ENCODE data around the gene KDELR3. TPM values are rescaled to one million over a fixed set of nuclear protein-coding genes. Genes with fewer than 3 reads are reported as not detected.

KDELR3 gene
- total RNA-seq, 1 experiment from 2014 or later: 7.3 TPM

GRCh38 chr22:38435965-38436364 is 31.9 kb upstream of the KDELR3 start:
- no peak for TF ChIP-seq CTCF (conservative IDR thresholded peaks at IDR 0.05)

More at GRCh38 chr22:38435965-38436364, 31.9 kb upstream of the KDELR3 start:
- Mint-ChIP-seq H3K27me3 (ENCODE audit: low read depth) (peaks cover 6% of the 10 kb centered on the region), H3K27ac (no peak overlapping the region), H3K4me1 (peaks cover 0 to 15% of the 10 kb centered on the region in 2 experiments), H3K4me3 (no peak overlapping the region), H3K9me3 (no peaks in the 10 kb centered on the region), H3K36me3 (ENCODE audit: insufficient read depth in 1 of 3, low read depth in 3 of 3) (no peaks in the 10 kb centered on the region)
- Histone ChIP-seq H3K27me3 (ENCODE audit: insufficient read depth, low read length) (no peaks in the 10 kb centered on the region), H2AFZ (ENCODE audit: low read length) (no peak overlapping the region), H3K27ac (ENCODE audit: insufficient read length, low read depth, low read length) (no peak overlapping the region), H2AK5ac (ENCODE audit: insufficient read length, low read length) (no peak overlapping the region), H3K4ac (ENCODE audit: low read depth, low read length) (no peak overlapping the region), H4K5ac (ENCODE audit: insufficient read length, low read depth, low read length) (no peak overlapping the region), H3K79me1 (ENCODE audit: insufficient read depth, low read depth, low read length, poor library complexity, severe bottlenecking) (no peaks in the 10 kb centered on the region), H3K9ac (ENCODE audit: extremely low read depth, insufficient read length, low read length) (no peak overlapping the region), H4K20me1 (ENCODE audit: control insufficient read depth, insufficient read depth, insufficient read length) (no peaks in the 10 kb centered on the region), H3K14ac (ENCODE audit: insufficient read depth, low read length) (no peak overlapping the region), H2BK20ac (ENCODE audit: low read depth, low read length, poor library complexity, severe bottlenecking) (no peak overlapping the region), H2BK15ac (ENCODE audit: low read depth, low read length) (no peak overlapping the region), H2BK120ac (ENCODE audit: low read depth, low read length, poor library complexity, severe bottlenecking) (no peak overlapping the region), H3K23ac (ENCODE audit: insufficient read length, low read depth, low read length) (no peak overlapping the region), H4K8ac (replicated peaks; ENCODE audit: insufficient read length, low read depth, low read length) (no peak overlapping the region), H3K4me2 (ENCODE audit: insufficient read depth, insufficient read length, low read length) (no peak overlapping the region), H2BK12ac (ENCODE audit: insufficient read length, low read depth, low read length) (no peak overlapping the region), H4K91ac (ENCODE audit: insufficient read length, low read depth, low read length) (no peak overlapping the region), H3K18ac (ENCODE audit: insufficient read length, low read depth, low read length) (no peak overlapping the region), H3K4me1 (ENCODE audit: insufficient read depth, low read length) (no peaks in the 10 kb centered on the region), H3K56ac (ENCODE audit: insufficient read length, low read depth, low read length) (no peak overlapping the region), H3K79me2 (ENCODE audit: insufficient read depth, low read length) (no peaks in the 10 kb centered on the region), H3K23me2 (ENCODE audit: insufficient read length, low read depth, low read length, poor library complexity, severe bottlenecking) (no peaks in the 10 kb centered on the region), H3K9me3 (ENCODE audit: control insufficient read depth, low read depth, low read length) (no peaks in the 10 kb centered on the region), H2BK5ac (ENCODE audit: insufficient read length, low read length) (no peak overlapping the region), H3T11ph (ENCODE audit: low read length) (no peak overlapping the region)
- no peak for DNase-seq
- whole genome bisulfite sequencing (ENCODE audit: extremely low coverage, insufficient read length, low lambda C conversion rate): no CpG with 5 or more reads among the region's 4 CpGs

Measured in H9 (cell line).